SK-N-SH treated with all-trans-retinoic acid at 6 μM for 48 hours (cell line): ENCODE data around the gene VPS33B.

Experiments used
- GLIS3 ChIP-seq: fragments of 250-450 bp; sonication (Bioruptor Pico); IDR thresholded peaks from 2 replicates; pipeline ENCODE4 v1.5.0; 2020; ENCODE audit warnings: mild to moderate bottlenecking, moderate library complexity
- ISL1 ChIP-seq: fragments of 250-450 bp; sonication (Bioruptor Pico); IDR thresholded peaks from 2 replicates; pipeline ENCODE4 v2.1.2; 2022; ENCODE audit warnings: mild to moderate bottlenecking, moderate library complexity
- ZNF565 ChIP-seq: fragments of 450-650 bp; formaldehyde crosslinking; conservative IDR thresholded peaks from 2 replicates; pipeline ENCODE4 v1.5.0; 2020; ENCODE audit warnings: low read depth, mild to moderate bottlenecking, moderate library complexity
- TF ChIP-seq, protein P1 (sequence below): fragments of 250-450 bp; sonication (Bioruptor Pico); IDR thresholded peaks from 2 replicates; pipeline ENCODE4 v1.8.0; 2020; ENCODE audit warnings: mild to moderate bottlenecking, moderate library complexity, borderline replicate concordance

DNA sequence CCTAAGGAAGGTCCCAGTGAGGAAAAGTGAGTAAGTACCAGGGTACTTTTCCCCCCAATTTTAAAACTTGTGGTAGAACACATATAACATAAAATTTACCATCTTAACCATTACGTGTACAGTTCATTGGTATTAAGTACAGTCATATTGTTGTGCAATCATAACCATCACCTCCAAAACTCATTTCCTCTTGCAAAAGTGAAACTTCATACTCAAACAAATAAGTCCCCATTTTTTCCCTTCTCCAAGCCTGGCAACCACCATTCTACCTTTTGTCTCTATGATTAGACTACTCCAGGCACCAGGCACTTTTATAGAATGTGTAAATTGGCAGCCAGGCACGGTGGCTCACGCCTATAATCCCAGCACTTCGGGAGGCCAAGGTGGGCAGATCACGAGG, 40.3 kb downstream of the VPS33B start:
- TF ChIP-seq ZNF565 (CRISPR knock-in tag) (no peak), GLIS3 (CRISPR knock-in tag) (no peak), ISL1 (CRISPR knock-in tag) (no peak)
- TF ChIP-seq, protein P1, sequence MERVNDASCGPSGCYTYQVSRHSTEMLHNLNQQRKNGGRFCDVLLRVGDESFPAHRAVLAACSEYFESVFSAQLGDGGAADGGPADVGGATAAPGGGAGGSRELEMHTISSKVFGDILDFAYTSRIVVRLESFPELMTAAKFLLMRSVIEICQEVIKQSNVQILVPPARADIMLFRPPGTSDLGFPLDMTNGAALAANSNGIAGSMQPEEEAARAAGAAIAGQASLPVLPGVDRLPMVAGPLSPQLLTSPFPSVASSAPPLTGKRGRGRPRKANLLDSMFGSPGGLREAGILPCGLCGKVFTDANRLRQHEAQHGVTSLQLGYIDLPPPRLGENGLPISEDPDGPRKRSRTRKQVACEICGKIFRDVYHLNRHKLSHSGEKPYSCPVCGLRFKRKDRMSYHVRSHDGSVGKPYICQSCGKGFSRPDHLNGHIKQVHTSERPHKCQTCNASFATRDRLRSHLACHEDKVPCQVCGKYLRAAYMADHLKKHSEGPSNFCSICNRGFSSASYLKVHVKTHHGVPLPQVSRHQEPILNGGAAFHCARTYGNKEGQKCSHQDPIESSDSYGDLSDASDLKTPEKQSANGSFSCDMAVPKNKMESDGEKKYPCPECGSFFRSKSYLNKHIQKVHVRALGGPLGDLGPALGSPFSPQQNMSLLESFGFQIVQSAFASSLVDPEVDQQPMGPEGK (CRISPR knock-in tag): no peak
